IPS-18a (cell line): ENCODE measurements around the gene EFCAB8.
A peak's percentile ranks its signal among the peaks of the same experiment; 100 is the strongest.
"Not testable (repeated sequence)": the region's sequence is repeated elsewhere in the genome, so short reads cannot be mapped to it uniquely, and the experiment has no call there.

Experiments used
- H3K27ac ChIP-seq: one replicate; pipeline ENCODE4 v1.5.1; 2013; ENCODE audit warnings: low read length
- H3K27me3 ChIP-seq: one replicate; pipeline ENCODE4 v1.6.1; 2013; ENCODE audit warnings: mild to moderate bottlenecking, low read length; ENCODE audit not compliant: control insufficient read depth, insufficient read depth
- H3K36me3 ChIP-seq: one replicate; pipeline ENCODE4 v1.6.1; 2013; ENCODE audit warnings: low read depth, low read length; ENCODE audit not compliant: control insufficient read depth
- H3K4me1 ChIP-seq: one replicate; pipeline ENCODE4 v1.6.1; 2013; ENCODE audit warnings: low read depth, low read length; ENCODE audit not compliant: control insufficient read depth
- H3K4me3 ChIP-seq: one replicate; pipeline ENCODE4 v1.5.1; 2013; ENCODE audit warnings: low read length
- H3K9ac ChIP-seq: one replicate; pipeline ENCODE4 v1.6.1; 2013; ENCODE audit warnings: mild to moderate bottlenecking, low read length, moderate library complexity
- H3K9me3 ChIP-seq: one replicate; pipeline ENCODE4 v1.6.1; 2013; ENCODE audit warnings: low read depth, low read length; ENCODE audit not compliant: control insufficient read depth

The EFCAB8 gene

GRCh38 chr20:32845786-32846185 lies 12.9 kb upstream of the EFCAB8 start:
- Histone ChIP-seq H3K4me3 (no peak overlapping the region), H3K9ac (no peak overlapping the region), H3K27me3 (no peaks in the 10 kb centered on the region), H3K36me3 (peaks cover 52% of the 10 kb centered on the region), H3K9me3 (no peaks in the 10 kb centered on the region), H3K4me1 (peaks cover 3% of the 10 kb centered on the region), H3K27ac (no peak overlapping the region)

DNA sequence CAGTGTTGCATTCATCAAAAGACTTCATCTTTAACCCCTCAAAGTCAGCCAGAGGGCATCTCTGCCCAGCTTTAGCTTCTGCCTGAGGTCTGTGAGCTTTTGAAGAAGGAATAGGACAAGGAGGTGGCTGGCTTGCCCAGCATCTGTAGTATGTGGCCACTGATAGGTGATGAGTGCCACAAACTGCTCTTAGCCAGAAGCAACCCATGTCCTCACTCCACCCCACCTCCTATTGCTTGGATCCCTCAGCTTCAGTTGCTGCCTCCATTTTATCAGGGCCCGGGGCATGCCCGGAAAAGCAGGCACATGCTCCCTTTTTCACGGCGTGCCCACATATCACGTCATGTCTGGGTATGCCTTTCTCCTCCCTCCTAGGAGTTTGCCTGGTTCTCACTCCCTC lies 11.9 kb upstream of the EFCAB8 start:
- no peak overlapping the region for H3K9ac ChIP-seq
- no peak overlapping the region for H3K27ac ChIP-seq
- H3K9me3 ChIP-seq, result no peaks in the 10 kb centered on the region
- H3K4me1 ChIP-seq, result peaks cover 3% of the 10 kb centered on the region
- H3K27me3 ChIP-seq, result no peaks in the 10 kb centered on the region
- H3K4me3 ChIP-seq, result no peak overlapping the region
- peaks cover 57% of the 10 kb centered on the region for H3K36me3 ChIP-seq

DNA sequence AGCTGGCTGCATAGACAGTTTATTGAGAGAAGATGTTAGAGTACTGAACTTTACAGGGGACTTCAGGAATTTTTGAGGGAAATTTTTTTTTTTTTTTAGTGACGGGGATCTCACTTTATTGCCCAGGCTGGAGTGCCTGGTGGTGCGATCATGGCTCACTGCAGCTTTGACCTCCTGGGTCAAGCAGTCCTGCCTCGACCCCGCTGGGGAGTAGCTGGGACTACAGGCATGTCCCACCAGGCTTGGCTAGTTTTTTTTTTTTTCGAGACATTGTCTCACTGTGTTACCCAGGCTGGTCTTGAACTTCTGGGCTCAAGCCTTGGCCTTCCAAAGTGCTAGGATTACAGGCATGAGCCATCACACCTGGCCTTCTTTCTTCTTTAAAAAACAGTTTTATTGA lies 10.8 kb upstream of the EFCAB8 start:
- Histone ChIP-seq H3K27ac (no peak overlapping the region), H3K9me3 (no peaks in the 10 kb centered on the region), H3K4me1 (peaks cover 3% of the 10 kb centered on the region), H3K36me3 (peaks cover 51% of the 10 kb centered on the region), H3K4me3 (no peak overlapping the region), H3K9ac (no peak overlapping the region), H3K27me3 (no peaks in the 10 kb centered on the region)

DNA sequence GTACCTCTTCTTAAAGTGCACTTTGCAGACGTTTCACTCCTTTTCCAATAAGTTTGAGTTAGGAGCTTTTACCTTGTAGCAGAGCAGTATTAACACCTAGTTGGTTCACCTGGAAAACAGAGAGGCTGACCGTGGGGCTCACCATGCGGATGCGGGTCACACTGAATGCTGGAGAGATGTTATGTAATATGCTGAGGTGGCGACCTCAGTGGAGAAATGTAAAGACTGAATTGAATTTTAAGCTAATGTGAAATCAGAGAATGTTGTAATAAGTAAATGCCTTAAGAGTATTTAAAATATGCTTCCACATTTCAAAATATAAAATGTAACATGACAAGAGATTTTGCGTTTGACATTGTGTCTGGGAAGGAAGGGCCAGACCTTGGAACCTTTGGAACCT lies 9.9 kb upstream of the EFCAB8 start:
- Histone ChIP-seq H3K9ac (no peak overlapping the region), H3K4me1 (peaks cover 3% of the 10 kb centered on the region), H3K36me3 (peaks cover 51% of the 10 kb centered on the region), H3K27me3 (no peaks in the 10 kb centered on the region), H3K27ac (no peak overlapping the region), H3K9me3 (no peaks in the 10 kb centered on the region), H3K4me3 (no peak overlapping the region)

DNA sequence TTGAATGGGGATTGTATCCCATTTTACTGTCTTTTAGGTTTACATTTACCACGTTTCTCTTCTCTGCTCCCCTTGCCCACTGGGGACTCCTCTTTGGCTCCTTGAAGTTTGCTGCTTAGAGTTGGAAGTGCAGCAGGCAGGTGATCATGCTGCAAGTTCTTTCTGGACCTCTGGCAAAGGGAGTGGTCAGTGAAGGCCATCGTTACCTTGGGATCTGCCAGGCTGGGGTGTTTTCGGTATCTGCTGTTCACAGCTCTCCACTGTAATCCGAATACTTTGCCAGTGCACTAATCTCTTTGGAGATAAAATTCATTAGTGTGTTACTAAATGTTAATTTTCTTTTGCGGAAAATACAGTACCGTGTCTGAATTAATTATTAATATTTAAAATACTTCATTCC lies 9.1 kb upstream of the EFCAB8 start:
- Histone ChIP-seq H3K27ac (no peak overlapping the region), H3K4me3 (no peak overlapping the region), H3K9ac (no peak overlapping the region), H3K27me3 (no peaks in the 10 kb centered on the region), H3K9me3 (no peaks in the 10 kb centered on the region), H3K36me3 (peaks cover 51% of the 10 kb centered on the region), H3K4me1 (peaks cover 3% of the 10 kb centered on the region)

DNA sequence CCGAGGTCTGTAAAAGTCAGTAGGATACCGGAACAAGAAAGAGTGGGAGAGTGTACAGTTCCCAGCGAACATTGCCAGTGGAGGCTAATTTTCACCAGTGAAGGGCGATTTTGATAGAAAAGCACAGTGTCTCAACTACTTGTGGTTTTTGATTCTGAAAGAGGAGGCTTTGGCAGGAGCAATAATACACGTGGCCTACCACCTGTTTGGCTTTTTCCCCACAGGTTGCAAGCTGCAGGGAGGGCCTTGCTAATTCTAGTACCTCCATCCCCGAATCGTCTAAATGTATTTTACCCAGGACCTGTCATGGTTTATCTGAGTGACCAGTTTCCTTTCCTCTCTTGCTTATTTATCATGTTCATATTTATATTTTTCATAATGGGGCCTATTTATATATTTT lies 3.3 kb upstream of the EFCAB8 start:
- Histone ChIP-seq H3K9me3 (no peaks in the 10 kb centered on the region), H3K27ac (no peak overlapping the region), H3K36me3 (peaks cover 13% of the 10 kb centered on the region), H3K4me1 (peaks cover 24% of the 10 kb centered on the region), H3K9ac (no peak overlapping the region), H3K27me3 (no peaks in the 10 kb centered on the region), H3K4me3 (no peak overlapping the region)

DNA sequence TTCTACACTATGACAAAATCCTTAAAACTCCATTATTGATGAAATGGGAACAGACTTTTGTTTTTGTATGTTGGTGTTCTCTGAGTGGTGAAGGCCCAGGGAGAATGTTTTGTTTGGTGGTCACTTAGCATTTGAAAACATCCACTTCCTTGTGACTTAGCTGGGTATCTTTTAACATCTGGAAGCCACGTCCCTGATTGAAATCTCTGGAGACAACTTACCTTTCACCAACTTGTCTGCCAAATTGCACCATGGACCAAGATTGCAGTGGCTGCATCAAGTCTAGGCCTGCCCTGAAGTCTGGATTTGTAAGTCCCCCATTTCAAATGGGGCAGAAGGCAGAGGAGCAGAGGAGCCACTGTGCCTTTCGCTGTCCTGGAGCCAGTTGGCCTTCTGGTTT lies 534 bp upstream of the EFCAB8 start:
- Histone ChIP-seq H3K27ac (no peak overlapping the region), H3K4me3 (no peak overlapping the region), H3K4me1 (peaks cover 24% of the 10 kb centered on the region), H3K27me3 (no peaks in the 10 kb centered on the region), H3K9ac (peak overlapping the region; percentile 7), H3K36me3 (no peaks in the 10 kb centered on the region), H3K9me3 (no peaks in the 10 kb centered on the region)

DNA sequence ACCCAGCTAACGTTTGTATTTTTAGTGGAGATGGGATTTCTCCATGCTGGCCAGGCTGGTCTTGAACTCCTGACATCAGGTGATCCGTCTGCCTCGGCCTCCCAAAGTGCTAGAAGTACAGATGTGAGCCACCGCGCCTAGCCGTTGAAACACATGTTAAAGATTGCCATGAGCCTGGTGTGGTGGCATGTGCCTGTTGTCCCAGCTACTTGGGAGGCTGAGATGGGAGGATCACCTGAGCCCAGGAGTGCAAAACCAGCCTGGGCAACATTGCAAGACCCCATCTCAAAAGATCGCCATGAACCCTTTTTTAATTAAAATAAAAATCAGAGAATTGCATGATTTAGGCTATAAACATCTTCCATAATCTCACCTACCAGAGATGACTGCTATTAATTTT lies 2.7 kb downstream of the EFCAB8 start:
- H3K27me3 ChIP-seq, result no peaks in the 10 kb centered on the region
- H3K4me3 ChIP-seq, result no peak overlapping the region
- no peaks in the 10 kb centered on the region for H3K36me3 ChIP-seq
- no peak overlapping the region for H3K9ac ChIP-seq
- H3K27ac ChIP-seq, result no peak overlapping the region
- H3K4me1 ChIP-seq, result peaks cover 24% of the 10 kb centered on the region
- H3K9me3 ChIP-seq, result no peaks in the 10 kb centered on the region

- H3K36me3 ChIP-seq, result no peaks in the 10 kb centered on the region
- no peak overlapping the region for H3K9ac ChIP-seq
- H3K4me1 ChIP-seq, result peaks cover 4% of the 10 kb centered on the region
- no peaks in the 10 kb centered on the region for H3K9me3 ChIP-seq
- H3K4me3 ChIP-seq, result no peak overlapping the region
- no peak overlapping the region for H3K27ac ChIP-seq
- H3K27me3 ChIP-seq, result no peaks in the 10 kb centered on the region
Observed at GRCh38 chr20:32869562-32869961, 10.8 kb downstream of the EFCAB8 start.

- not testable (repeated sequence) for H3K9me3 ChIP-seq, H3K9ac ChIP-seq, H3K36me3 ChIP-seq, H3K4me1 ChIP-seq, H3K27ac ChIP-seq, H3K27me3 ChIP-seq, H3K4me3 ChIP-seq
Observed at GRCh38 chr20:32870526-32870925, 11.8 kb downstream of the EFCAB8 start.

DNA sequence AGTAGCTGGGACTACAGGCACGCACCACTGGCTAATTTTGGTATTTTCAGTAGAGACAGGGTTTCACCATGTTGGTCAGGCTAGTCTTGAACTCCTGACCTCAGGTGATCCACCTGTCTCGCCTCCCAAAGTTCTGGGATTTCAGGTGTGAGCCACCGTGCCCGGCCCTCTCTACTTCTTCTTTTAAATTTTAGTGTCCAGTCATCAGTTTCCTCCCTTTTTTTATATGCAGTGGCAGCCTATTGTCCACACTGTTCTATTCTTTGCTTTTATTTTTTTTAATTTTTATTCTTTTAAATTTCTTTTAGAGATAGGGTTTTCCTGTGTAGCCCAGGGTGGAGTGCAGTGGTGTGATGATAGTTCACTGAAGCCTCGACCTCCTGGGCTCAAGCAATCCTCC lies 12.3 kb downstream of the EFCAB8 start:
- no peak overlapping the region for H3K9ac ChIP-seq
- H3K4me3 ChIP-seq, result no peak overlapping the region
- no peaks in the 10 kb centered on the region for H3K9me3 ChIP-seq
- no peak overlapping the region for H3K27ac ChIP-seq
- no peaks in the 10 kb centered on the region for H3K27me3 ChIP-seq
- peaks cover 4% of the 10 kb centered on the region for H3K4me1 ChIP-seq
- H3K36me3 ChIP-seq, result no peaks in the 10 kb centered on the region

DNA sequence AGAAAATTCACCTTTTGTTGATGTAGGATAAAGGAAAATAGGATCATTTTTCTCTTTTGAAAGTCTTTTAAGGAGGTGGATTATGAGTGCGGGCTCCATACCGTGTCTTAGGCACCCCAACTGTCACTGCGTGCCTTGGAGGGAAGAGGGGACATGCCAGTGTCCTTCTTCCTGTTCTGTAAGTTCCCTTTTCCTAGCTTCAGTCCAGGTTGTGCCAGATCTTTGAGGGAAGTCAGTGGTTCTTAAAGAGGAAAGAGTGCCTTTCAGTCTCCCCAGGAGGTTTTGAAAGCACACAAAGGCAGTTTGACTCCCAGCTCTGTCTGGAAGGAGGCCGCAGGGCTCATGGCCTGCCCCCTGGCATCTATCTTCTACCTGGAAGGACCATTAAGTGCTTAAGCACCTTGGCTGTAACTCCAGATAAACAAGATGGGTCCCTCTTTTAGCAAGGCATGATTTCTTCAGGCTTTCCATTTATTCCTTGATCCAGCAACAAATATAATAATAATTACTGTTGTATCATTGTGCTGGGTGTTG lies 13.0 kb downstream of the EFCAB8 start:
- Histone ChIP-seq H3K27me3 (no peaks in the 10 kb centered on the region), H3K4me1 (peaks cover 4% of the 10 kb centered on the region), H3K9me3 (no peaks in the 10 kb centered on the region), H3K9ac (no peak overlapping the region), H3K27ac (no peak overlapping the region), H3K4me3 (no peak overlapping the region), H3K36me3 (no peaks in the 10 kb centered on the region)
